IMR-90 (cell line): ENCODE measurements around the gene DENND5A. TPM values are rescaled to one million over a fixed set of nuclear protein-coding genes. Genes with fewer than 3 reads are reported as not detected.
A peak's percentile ranks its signal among the peaks of the same experiment; 100 is the strongest.

ENCODE experiments used
- ATAC-seq: fragments of 200-7000 bp; cut with Tn5 transposase; 2 replicates; pipeline ENCODE4 v1.9.1; 2020; ENCODE audit warnings: low read depth, mild to moderate bottlenecking, moderate library complexity
- BruUV-seq: library from RNA; stranded (reverse); fragments of 400-500 nt; replicated peaks from 2 replicates; lab custom pipeline; 2021; lab: Mats Ljungman, UMichigan
- CTCF ChIA-PET: fragments of 300-600 bp; formaldehyde crosslinking; extraction: SDS; loops from one replicate; lab custom pipeline; 2021; ENCODE audit warnings: antibody characterized with exemption; lab: Yijun Ruan, JAX
- POLR2A ChIA-PET: fragments of 300-600 bp; sonication (Branson Sonifier 250); formaldehyde crosslinking; loops from one replicate; lab custom pipeline; 2022; ENCODE audit warnings: antibody characterized with exemption; ENCODE audit not compliant: unreplicated experiment; lab: Charles Lee
- DNase-seq: peaks from one replicate; pipeline ENCODE4 v3.0.0; 2013
- H2AFZ ChIP-seq: replicated peaks from 2 replicates; pipeline ENCODE3; 2013; ENCODE audit warnings: low read length, mild to moderate bottlenecking; ENCODE audit not compliant: poor library complexity
- H2AK5ac ChIP-seq: 2 replicates; pipeline ENCODE4 v1.6.1; 2013; ENCODE audit warnings: low read depth, low read length, inconsistent platforms
- H2AK9ac ChIP-seq: replicated peaks from 2 replicates; pipeline ENCODE3; 2013; ENCODE audit warnings: mild to moderate bottlenecking, low read depth, low read length, moderate library complexity; ENCODE audit not compliant: poor library complexity
- H2BK120ac ChIP-seq: 2 replicates; pipeline ENCODE4 v1.6.1; 2013; ENCODE audit warnings: low read depth, low read length, inconsistent platforms
- H2BK15ac ChIP-seq: 3 replicates; pipeline ENCODE4 v1.6.1; 2013; ENCODE audit warnings: low read depth, low read length, inconsistent platforms
- H2BK20ac ChIP-seq: 2 replicates; pipeline ENCODE4 v1.6.1; 2013; ENCODE audit warnings: low read depth, mild to moderate bottlenecking, inconsistent platforms, low read length, moderate library complexity
- H2BK5ac ChIP-seq: 2 replicates; pipeline ENCODE4 v1.6.1; 2013; ENCODE audit warnings: mild to moderate bottlenecking, low read depth, low read length, inconsistent platforms; ENCODE audit not compliant: poor library complexity, severe bottlenecking
- H3K14ac ChIP-seq: replicated peaks from 2 replicates; pipeline ENCODE4 v1.6.1; 2013; ENCODE audit warnings: low read depth, low read length, inconsistent platforms
- H3K18ac ChIP-seq: 2 replicates; pipeline ENCODE4 v1.6.1; 2013; ENCODE audit warnings: low read depth, low read length, control low read depth
- H3K23ac ChIP-seq: 2 replicates; pipeline ENCODE4 v1.6.1; 2013; ENCODE audit warnings: low read depth, low read length, inconsistent platforms
- H3K27ac ChIP-seq: 2 replicates; pipeline ENCODE4 v1.5.1; 2013; ENCODE audit warnings: mild to moderate bottlenecking, control low read depth, low read length; ENCODE audit not compliant: insufficient read depth
- H3K27me3 ChIP-seq: 2 replicates; pipeline ENCODE4 v1.6.1; 2013; ENCODE audit warnings: low read length; ENCODE audit not compliant: control insufficient read depth, insufficient read depth
- H3K36me3 ChIP-seq: 2 replicates; pipeline ENCODE4 v1.6.1; 2013; ENCODE audit warnings: low read length, mixed read lengths; ENCODE audit not compliant: control insufficient read depth, insufficient read depth
- H3K4ac ChIP-seq: 2 replicates; pipeline ENCODE4 v1.6.1; 2013; ENCODE audit warnings: low read depth, low read length, inconsistent platforms
- H3K4me1 ChIP-seq: 2 replicates; pipeline ENCODE4 v1.6.1; 2013; ENCODE audit warnings: low read length, mixed read lengths; ENCODE audit not compliant: control insufficient read depth, insufficient read depth
- H3K4me2 ChIP-seq: 2 replicates; pipeline ENCODE4 v1.6.1; 2013; ENCODE audit warnings: low read depth, mild to moderate bottlenecking, control low read depth, low read length, moderate library complexity
- H3K4me3 ChIP-seq: 2 replicates; pipeline ENCODE4 v1.5.1; 2013; ENCODE audit warnings: low read depth, mild to moderate bottlenecking, control low read depth, low read length, moderate library complexity; ENCODE audit not compliant: insufficient read depth
- H3K56ac ChIP-seq: 2 replicates; pipeline ENCODE4 v1.6.1; 2013; ENCODE audit warnings: low read length, inconsistent platforms; ENCODE audit not compliant: insufficient read depth; ENCODE audit errors: extremely low read depth
- H3K79me1 ChIP-seq, 2 experiments: 2 replicates each; pipeline ENCODE4 v1.6.1; 2013; ENCODE audit warnings: low read length in 2 of 2, inconsistent platforms in 1 of 2, low read depth in 1 of 2
- H3K9ac ChIP-seq: 2 replicates; pipeline ENCODE4 v1.6.1; 2013; ENCODE audit warnings: low read depth, low read length, control low read depth
- H3K9me1 ChIP-seq: 2 replicates; pipeline ENCODE4 v1.6.1; 2013; ENCODE audit warnings: low read length, inconsistent platforms; ENCODE audit not compliant: insufficient read depth
- H3K9me3 ChIP-seq: 2 replicates; pipeline ENCODE4 v1.6.1; 2013; ENCODE audit warnings: low read length; ENCODE audit not compliant: control insufficient read depth, insufficient read depth
- H4K20me1 ChIP-seq: 2 replicates; pipeline ENCODE4 v1.6.1; 2013; ENCODE audit warnings: low read length, inconsistent platforms; ENCODE audit not compliant: insufficient read depth
- H4K5ac ChIP-seq: 2 replicates; pipeline ENCODE4 v1.6.1; 2013; ENCODE audit warnings: mild to moderate bottlenecking, low read depth, low read length, control low read depth
- H4K8ac ChIP-seq, 2 experiments: 2 replicates each; pipeline ENCODE4 v1.6.1; 2013; ENCODE audit warnings: low read depth in 2 of 2, low read length in 2 of 2, control low read depth in 1 of 2, inconsistent platforms in 1 of 2
- H4K91ac ChIP-seq: 2 replicates; pipeline ENCODE4 v1.6.1; 2013; ENCODE audit warnings: low read depth, low read length, inconsistent platforms; ENCODE audit not compliant: insufficient read depth
- BHLHE40 ChIP-seq: fragments of 150-350 bp; IDR thresholded peaks from 2 replicates; pipeline ENCODE4 v1.6.1; 2016; ENCODE audit warnings: mild to moderate bottlenecking, low read depth, low read length
- CHD1 ChIP-seq: IDR thresholded peaks from 2 replicates; pipeline ENCODE4 v1.6.1; 2012; ENCODE audit warnings: low read depth, low read length, improper control_type of control experiment
- FOS ChIP-seq: fragments of 150-350 bp; IDR thresholded peaks from 2 replicates; pipeline ENCODE4 v1.6.1; 2016; ENCODE audit warnings: low read depth, low read length
- MAZ ChIP-seq: IDR thresholded peaks from 2 replicates; pipeline ENCODE4 v1.6.1; 2012; ENCODE audit warnings: low read depth, mild to moderate bottlenecking, low read length, improper control_type of control experiment, moderate library complexity, borderline replicate concordance
- MXI1 ChIP-seq: IDR thresholded peaks from 2 replicates; pipeline ENCODE4 v1.6.1; 2012; ENCODE audit warnings: low read depth, mild to moderate bottlenecking, low read length, moderate library complexity, borderline replicate concordance
- NFE2L2 ChIP-seq: fragments of 150-350 bp; IDR thresholded peaks from 2 replicates; pipeline ENCODE4 v1.6.1; 2016; ENCODE audit warnings: low read depth, mild to moderate bottlenecking, low read length
- POLR2A ChIP-seq: IDR thresholded peaks from 2 replicates; pipeline ENCODE4 v1.6.1; 2012; ENCODE audit warnings: mild to moderate bottlenecking, low read depth, low read length
- RAD21 ChIP-seq: IDR thresholded peaks from 2 replicates; pipeline ENCODE4 v1.6.1; 2012; ENCODE audit warnings: low read length, improper control_type of control experiment
- RCOR1 ChIP-seq: IDR thresholded peaks from 2 replicates; pipeline ENCODE4 v1.6.1; 2012; ENCODE audit warnings: mild to moderate bottlenecking, low read length, improper control_type of control experiment; ENCODE audit not compliant: insufficient replicate concordance
- RFX5 ChIP-seq: IDR thresholded peaks from 2 replicates; pipeline ENCODE4 v1.8.0; 2012; ENCODE audit warnings: low read depth, mild to moderate bottlenecking, low read length, moderate library complexity
- SMC3 ChIP-seq: fragments of 150-350 bp; IDR thresholded peaks from 2 replicates; pipeline ENCODE4 v1.6.1; 2016; ENCODE audit warnings: low read depth, mild to moderate bottlenecking, antibody characterized with exemption, low read length, moderate library complexity
- WGBS, 2 experiments: methylation state at CpG; one replicate each; pipeline versions ENCODE4 v1.1.5 to v1.1.7; 2013; ENCODE audit warnings: missing lambda C conversion rate in 2 of 2; ENCODE audit not compliant: insufficient read length in 1 of 2; ENCODE audit errors: extremely low coverage in 2 of 2; 5-methylcytosine and 5-hydroxymethylcytosine counted together
- dilution Hi-C: fragments of 300-500 bp; cut with HindIII; formaldehyde crosslinking; loops from one replicate; pipeline ENCODE4 v1.14.3; 2018; ENCODE audit warnings: low sequenced_read_pairs; ENCODE audit not compliant: unreplicated experiment
- in situ Hi-C: fragments of 300-500 bp; cut with MboI; formaldehyde crosslinking; loops from 3 replicates; pipeline ENCODE4 v1.14.3; 2019; ENCODE audit warnings: low sequenced_read_pairs, inconsistent platforms, mixed read lengths
- intact Hi-C: fragments of 100-400 bp; cut with micrococcal nuclease; formaldehyde crosslinking; loops from 2 replicates; pipeline ENCODE4 v1.10.0; 2022
- polyA plus RNA-seq, 3 experiments: library from polyadenylated mRNA; depleted of rRNA; stranded (reverse); fragments of >200 nt; gene quantifications; 2 replicates each; pipeline ENCODE4 v1.2.3, GENCODE V29; 2012; ENCODE audit warnings: low replicate concordance in 1 of 3
- total RNA-seq: library from RNA; depleted of rRNA; stranded (reverse); fragments of >200 nt; gene quantifications from 2 replicates; pipeline ENCODE4 v1.2.3, GENCODE V29; 2012
- TF ChIP-seq, protein P1 (sequence below): fragments of 150-350 bp; IDR thresholded peaks from 2 replicates; pipeline ENCODE4 v1.6.1; 2017; ENCODE audit warnings: mild to moderate bottlenecking, antibody characterized with exemption, low read length, low read depth
- TF ChIP-seq, protein P2 (sequence below): conservative IDR thresholded peaks from 2 replicates; pipeline ENCODE4 v1.5.1; 2012; ENCODE audit warnings: mild to moderate bottlenecking, low read depth, low read length, improper control_type of control experiment
- TF ChIP-seq, protein P3 (sequence below): fragments of 150-350 bp; IDR thresholded peaks from 2 replicates; pipeline ENCODE4 v1.6.1; 2016; ENCODE audit warnings: low read depth, mild to moderate bottlenecking, low read length, moderate library complexity, borderline replicate concordance

The DENND5A gene
- total and polyA plus RNA-seq, 2 of the 4 experiments (the other 2 are of a cell fraction): 179 to 192 TPM

DNA sequence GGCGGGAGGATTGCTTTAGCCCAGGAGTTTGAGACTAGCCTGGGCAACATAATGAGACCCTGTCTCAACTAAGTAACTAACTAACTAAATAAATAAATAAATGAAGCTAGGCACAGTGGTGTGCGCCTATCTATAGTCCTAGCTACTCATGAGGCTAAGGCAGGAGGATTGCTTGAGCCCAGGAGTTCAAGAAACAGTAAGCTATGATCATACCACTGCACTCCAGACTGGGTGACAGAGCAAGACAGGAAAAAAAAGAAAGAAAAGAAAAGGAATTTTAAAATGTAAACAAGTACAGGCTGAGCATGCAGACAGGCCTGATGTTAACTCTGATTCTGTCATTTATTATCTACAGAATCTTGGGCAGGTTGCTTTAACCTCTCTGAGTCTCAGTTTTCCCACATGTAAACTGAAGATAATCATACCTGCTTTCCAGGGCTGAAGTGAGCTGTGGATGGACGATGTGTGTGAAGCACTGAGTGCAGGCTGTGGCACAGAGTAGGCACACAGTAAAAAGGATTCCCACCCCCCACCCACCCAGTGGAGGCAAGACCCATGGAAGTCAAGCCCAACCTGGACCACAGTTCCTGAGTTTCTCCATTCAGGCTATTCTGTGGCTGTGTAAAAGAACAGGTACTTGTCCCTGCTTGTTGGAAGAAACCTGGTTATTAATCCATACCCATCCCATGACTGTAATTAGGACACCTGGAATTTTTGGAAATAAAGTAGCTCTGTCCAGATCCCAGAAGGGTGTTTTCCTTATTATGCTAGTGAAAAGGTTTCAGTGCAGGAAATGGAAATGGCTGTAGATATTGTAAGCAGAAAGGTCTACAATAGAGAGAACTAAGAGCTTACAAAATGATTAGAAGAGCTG is 155.1 kb downstream of the DENND5A start:
- Histone ChIP-seq H2BK5ac (no peak overlapping the region), H3K4me2 (no peak overlapping the region), H3K56ac (no peak overlapping the region), H4K91ac (no peak overlapping the region), H3K27ac (no peak overlapping the region), H3K9me1 (peaks cover 2% of the 10 kb centered on the region; the same call in 1 of the 2 replicates), H3K4ac (no peak overlapping the region), H3K9me3 (peaks cover 2% of the 10 kb centered on the region), H3K36me3 (no peaks in the 10 kb centered on the region; the same call in 1 of the 2 replicates), H3K18ac (no peak overlapping the region), H2AK5ac (no peak overlapping the region), H3K4me3 (no peak overlapping the region), H2BK20ac (no peak overlapping the region), H2BK15ac (no peak overlapping the region), H4K20me1 (no peaks in the 10 kb centered on the region), H3K23ac (no peak overlapping the region), H2BK120ac (no peak overlapping the region), H2AK9ac (no peak overlapping the region), H3K14ac (no peak overlapping the region), H2AFZ (no peak overlapping the region), H3K27me3 (no peaks in the 10 kb centered on the region), H3K4me1 (peaks cover 3% of the 10 kb centered on the region), H4K8ac (no peak overlapping the region), H3K79me1 (no peaks in the 10 kb centered on the region), H4K5ac (no peak overlapping the region), H3K9ac (no peak overlapping the region)
- DNase-seq (peak; percentile 21), ATAC-seq (peak; percentile 89)
- POLR2A ChIA-PET: no interaction called here
- dilution Hi-C loops (no loop called here), intact Hi-C loops (no loop called here), in situ Hi-C loops (loop anchor here (25.0 kb wide), 1 partner anchor 873 kb away; no protein-coding TSS in a partner anchor)
- no TSS peak for BruUV-seq
- no CpG with 5 or more reads among the region's 3 CpGs for WGBS, 2 experiments
- CTCF ChIA-PET: interaction anchor here (0.6 to 1.3 kb wide), 3 partner anchors 20 to 28 kb away, joined by 3 to 5 read pairs (median 3); no protein-coding TSS in a partner anchor
- TF ChIP-seq SMC3 (no peak), RAD21 (no peak), BHLHE40 (no peak), FOS (no peak), POLR2A (no peak), MXI1 (no peak), RCOR1 (no peak), MAZ (no peak), NFE2L2 (no peak), CHD1 (no peak), RFX5 (no peak)
- TF ChIP-seq, protein P1, sequence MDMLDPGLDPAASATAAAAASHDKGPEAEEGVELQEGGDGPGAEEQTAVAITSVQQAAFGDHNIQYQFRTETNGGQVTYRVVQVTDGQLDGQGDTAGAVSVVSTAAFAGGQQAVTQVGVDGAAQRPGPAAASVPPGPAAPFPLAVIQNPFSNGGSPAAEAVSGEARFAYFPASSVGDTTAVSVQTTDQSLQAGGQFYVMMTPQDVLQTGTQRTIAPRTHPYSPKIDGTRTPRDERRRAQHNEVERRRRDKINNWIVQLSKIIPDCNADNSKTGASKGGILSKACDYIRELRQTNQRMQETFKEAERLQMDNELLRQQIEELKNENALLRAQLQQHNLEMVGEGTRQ: no peak
- TF ChIP-seq, protein P2, sequence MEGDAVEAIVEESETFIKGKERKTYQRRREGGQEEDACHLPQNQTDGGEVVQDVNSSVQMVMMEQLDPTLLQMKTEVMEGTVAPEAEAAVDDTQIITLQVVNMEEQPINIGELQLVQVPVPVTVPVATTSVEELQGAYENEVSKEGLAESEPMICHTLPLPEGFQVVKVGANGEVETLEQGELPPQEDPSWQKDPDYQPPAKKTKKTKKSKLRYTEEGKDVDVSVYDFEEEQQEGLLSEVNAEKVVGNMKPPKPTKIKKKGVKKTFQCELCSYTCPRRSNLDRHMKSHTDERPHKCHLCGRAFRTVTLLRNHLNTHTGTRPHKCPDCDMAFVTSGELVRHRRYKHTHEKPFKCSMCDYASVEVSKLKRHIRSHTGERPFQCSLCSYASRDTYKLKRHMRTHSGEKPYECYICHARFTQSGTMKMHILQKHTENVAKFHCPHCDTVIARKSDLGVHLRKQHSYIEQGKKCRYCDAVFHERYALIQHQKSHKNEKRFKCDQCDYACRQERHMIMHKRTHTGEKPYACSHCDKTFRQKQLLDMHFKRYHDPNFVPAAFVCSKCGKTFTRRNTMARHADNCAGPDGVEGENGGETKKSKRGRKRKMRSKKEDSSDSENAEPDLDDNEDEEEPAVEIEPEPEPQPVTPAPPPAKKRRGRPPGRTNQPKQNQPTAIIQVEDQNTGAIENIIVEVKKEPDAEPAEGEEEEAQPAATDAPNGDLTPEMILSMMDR: no peak
- TF ChIP-seq, protein P3, sequence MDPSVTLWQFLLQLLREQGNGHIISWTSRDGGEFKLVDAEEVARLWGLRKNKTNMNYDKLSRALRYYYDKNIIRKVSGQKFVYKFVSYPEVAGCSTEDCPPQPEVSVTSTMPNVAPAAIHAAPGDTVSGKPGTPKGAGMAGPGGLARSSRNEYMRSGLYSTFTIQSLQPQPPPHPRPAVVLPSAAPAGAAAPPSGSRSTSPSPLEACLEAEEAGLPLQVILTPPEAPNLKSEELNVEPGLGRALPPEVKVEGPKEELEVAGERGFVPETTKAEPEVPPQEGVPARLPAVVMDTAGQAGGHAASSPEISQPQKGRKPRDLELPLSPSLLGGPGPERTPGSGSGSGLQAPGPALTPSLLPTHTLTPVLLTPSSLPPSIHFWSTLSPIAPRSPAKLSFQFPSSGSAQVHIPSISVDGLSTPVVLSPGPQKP: no peak
